Activated CD8-positive, alpha-beta memory T cell treated with anti-CD3 and anti-CD28 coated beads for 24 hours (primary cell): Measurements from ENCODE around the gene METTL8.
"Not testable (repeated sequence)": the region's sequence is repeated elsewhere in the genome, so short reads cannot be mapped to it uniquely, and the experiment has no call there.

ENCODE experiments used
- DNase-seq: peaks from one replicate; pipeline ENCODE4 v3.0.0-alpha.2; 2020

Gene METTL8

DNA sequence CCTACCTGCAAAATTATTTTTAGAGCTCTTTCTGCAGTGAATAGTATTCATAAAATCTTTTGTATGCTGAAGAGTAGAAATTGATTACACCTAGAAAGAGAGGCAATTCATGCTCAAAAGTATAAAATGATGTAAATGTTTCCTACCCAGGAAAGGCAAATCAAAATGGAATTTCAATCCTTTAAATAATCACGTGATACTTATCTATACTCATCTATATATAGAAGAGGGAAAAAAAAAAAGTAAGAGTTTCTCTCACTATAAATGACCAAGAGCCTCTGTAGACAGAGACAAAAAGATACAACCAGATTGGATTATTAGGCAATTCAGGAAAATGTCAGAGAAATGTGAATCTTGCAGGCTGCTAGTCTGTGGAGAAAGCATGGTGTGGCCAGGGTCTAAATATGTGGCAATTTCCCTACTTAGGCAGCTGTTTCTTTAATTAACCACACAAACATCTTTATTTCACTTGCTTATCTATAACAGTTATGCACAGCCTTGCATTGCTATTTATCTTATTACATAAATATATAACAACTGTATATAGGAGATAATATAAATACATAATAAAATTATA lies 39.5 kb downstream of the METTL8 start:
- DNase-seq = no peak

- DNase-seq = no peak
These were observed 40.3 kb downstream of the METTL8 start for GRCh38 chr2:171393487-171393886.

DNA sequence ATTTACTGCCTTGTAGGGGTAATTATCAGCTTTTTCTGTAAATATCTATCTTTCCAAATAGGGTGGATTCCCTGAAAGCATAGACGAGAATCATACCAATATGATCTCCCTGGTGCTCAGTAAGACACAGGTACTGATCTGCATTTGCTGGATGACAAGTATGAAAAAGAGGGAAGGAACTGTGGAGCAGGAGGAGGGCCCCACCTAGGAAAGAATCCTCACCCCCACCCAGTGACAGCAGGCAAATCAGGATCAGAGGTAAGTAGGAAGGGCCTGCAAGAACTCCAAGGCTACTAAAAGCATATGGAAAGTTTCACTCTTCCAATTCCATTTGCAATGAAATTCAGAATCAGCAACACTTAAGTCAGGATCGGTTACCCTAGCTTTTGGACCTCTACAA lies 42.3 kb downstream of the METTL8 start:
- no peak for DNase-seq

DNA sequence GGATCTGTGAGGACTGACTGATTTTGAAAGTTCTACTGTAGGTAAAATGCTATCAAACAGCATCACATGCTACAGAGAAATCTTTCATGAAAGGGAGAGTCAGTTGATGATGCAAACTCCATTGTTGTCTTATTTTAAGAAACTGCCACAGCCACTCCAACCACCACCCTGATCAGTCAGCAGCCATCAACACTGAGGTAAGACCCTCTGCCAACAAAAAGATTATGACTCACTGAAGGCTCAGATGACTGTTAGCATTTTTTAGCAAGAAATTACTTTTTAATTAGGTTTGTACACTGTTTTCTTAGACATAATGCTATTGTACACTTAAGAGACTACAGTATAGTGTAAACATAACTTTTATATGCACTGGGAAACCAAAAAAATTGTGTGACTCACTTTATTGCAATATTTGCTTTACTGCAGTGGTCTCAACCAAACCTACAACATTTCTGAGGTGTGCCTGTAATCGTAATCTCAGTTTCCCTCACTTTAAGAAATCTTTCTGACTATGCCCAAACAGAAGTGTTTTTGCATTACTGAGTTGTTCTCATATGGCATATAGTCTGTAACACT lies 42.8 kb downstream of the METTL8 start:
- DNase-seq = no peak

GRCh38 chr2:171389780-171390179 lies 44.0 kb downstream of the METTL8 start:
- DNase-seq = no peak

DNA sequence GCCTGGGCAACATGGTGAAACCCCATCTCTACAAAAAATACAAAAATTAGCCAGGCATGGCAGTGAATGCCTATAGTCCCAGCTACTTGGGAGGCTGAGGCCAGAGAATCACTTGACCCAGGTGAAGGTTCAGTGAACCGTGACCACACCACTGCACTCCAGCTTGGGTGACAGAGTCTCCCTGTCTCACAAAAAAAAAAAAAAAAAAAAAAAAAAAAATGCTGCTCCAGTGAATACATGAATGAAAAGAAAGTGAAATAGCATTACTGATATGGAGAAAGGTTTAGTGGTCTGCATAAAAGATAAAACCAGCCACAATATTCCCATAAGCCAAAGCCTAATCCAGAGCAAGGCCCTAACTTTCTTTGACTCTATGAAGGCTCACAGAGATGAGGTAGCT lies 44.5 kb downstream of the METTL8 start:
- no peak for DNase-seq

DNA sequence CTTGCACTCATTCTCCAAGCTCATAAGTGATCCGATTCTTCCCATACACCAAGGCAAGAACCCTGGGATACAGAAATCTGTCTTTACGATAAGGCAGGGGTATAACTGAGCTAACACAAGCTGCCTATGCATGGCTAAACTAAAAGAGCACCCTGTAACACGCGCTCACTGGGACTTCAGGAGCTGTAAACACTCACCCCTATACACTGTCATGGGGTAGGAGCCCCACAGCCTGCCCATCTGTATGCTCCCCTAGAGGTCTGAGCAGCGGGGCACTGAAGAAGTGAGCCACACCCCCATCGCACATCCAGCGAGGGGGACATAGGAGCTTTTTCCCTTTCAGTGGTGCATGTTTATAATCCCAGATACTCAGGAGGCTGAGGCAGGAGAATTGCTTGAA lies 46.7 kb downstream of the METTL8 start:
- no peak for DNase-seq

DNA sequence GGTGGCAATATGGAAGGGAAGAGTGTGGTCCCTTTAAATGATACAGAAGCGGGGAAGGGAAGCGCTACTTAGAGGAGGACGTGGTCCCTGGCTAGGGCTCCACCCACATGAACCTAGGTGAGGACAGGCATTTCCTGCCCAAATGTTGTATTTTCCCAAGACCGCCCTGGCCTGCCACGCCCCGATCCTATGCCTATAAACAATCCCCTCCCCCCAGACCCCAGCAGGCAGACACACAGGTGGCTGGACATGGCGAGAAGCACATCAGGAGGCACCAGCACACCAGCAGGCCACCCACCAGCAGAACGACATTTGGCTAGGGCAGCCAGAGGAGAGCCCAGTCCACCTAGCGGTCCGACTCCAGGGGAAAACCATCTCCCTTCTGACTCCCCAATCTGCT lies 47.2 kb downstream of the METTL8 start:
- no peak for DNase-seq

DNA sequence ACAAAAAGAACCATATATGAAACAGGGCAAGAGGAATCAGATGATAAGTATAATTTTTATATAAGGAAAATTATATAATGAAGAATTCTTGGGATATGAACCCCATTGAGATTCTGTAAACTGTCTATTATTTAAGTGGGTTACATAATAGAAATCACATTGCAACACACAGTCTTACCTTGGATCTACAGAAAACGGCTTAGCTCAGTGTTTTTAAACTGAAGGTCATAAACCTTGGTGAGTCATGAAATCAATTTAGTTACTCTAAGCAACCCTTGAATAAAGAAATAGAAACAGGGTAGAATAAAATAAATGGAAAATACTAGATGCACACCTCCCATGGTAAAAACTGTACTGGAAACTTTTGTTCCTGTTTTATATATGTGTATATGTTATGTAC lies 50.7 kb downstream of the METTL8 start:
- DNase-seq = no peak

DNA sequence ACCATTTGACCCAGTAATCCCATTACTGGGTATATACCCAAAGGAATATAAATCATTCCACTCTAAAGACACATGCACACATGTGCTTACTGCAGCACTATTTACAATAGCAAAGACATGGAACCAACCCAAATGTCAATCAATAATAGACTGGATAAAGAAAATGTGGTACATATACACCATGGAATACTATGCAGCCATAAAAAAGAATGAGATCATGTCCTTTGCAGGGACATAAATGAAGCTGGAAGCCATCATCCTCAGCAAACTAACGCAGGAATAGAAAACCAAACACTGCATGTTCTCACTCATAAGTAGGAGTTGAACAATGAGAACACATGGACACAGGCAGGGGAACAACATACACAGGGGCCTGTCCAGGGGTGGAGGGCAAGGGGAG lies 51.6 kb downstream of the METTL8 start:
- not testable (repeated sequence) for DNase-seq

GRCh38 chr2:171377852-171378251 lies 55.9 kb downstream of the METTL8 start:
- not testable (repeated sequence) for DNase-seq

GRCh38 chr2:171367692-171368091 lies 66.1 kb downstream of the METTL8 start:
- no peak for DNase-seq

DNA sequence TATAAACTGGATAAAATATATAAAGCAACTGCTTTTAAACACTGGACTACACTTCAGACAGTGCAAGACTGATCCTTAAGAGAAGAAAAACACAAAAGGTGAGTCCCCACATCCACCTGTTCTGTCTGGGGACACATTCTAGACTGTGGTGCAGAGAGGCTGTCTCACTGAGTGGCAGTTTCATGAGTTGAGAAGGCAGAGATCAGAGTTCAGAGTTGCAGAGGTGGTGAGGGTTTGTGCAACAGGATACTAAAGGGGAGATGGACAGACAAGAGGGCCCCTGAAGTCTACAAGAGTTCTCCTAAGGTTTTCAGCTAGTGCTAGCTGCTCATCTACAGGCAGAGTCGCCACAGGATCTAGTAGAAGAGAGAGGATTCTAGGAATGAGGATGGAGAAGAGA lies 68.0 kb downstream of the METTL8 start:
- DNase-seq = no peak

- DNase-seq = no peak
These were observed 68.6 kb downstream of the METTL8 start for GRCh38 chr2:171365232-171365631.

GRCh38 chr2:171362396-171362795 lies 71.4 kb downstream of the METTL8 start:
- no peak for DNase-seq

GRCh38 chr2:171360905-171361304 lies 72.9 kb downstream of the METTL8 start:
- DNase-seq = no peak

DNA sequence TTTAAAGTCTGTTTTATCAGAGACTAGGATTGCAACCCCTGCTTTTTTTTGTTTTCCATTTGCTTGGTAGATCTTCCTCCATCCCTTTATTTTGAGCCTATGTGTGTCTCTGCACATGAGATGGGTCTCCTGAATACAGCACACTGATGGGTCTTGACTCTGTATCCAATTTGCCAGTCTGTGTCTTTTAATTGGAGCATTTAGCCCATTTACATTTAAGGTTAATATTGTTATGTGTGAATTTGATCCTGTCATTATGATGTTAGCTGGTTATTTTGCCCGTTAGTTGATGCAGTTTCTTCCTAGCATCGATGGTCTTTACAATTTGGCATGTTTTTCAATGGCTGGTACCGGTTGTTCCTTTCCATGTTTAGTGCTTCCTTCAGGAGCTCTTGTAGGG lies 80.0 kb downstream of the METTL8 start:
- not testable (repeated sequence) for DNase-seq

- DNase-seq = no peak
These were observed 85.7 kb downstream of the METTL8 start for GRCh38 chr2:171348056-171348455.

DNA sequence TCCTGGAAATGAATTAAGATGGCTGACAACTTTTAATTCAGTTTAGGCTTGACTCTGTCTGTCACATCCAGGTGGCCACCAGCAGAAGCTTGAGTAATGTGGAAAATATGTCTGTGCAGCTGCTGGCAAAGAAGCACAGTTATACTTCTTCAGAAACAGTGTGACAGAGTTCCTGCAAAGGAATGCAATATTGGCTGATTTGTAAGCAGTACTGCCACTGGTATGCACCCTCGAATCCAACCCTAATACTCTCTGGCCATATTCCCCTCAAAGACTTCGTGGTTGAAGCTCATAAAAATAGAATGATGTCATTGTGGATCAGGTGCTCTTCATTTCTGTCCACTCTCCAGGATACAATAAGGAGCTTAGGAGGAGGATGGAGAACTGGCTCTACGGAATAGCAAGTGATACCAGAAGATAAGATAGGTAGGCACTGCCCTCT lies 86.2 kb downstream of the METTL8 start:
- DNase-seq = no peak

DNA sequence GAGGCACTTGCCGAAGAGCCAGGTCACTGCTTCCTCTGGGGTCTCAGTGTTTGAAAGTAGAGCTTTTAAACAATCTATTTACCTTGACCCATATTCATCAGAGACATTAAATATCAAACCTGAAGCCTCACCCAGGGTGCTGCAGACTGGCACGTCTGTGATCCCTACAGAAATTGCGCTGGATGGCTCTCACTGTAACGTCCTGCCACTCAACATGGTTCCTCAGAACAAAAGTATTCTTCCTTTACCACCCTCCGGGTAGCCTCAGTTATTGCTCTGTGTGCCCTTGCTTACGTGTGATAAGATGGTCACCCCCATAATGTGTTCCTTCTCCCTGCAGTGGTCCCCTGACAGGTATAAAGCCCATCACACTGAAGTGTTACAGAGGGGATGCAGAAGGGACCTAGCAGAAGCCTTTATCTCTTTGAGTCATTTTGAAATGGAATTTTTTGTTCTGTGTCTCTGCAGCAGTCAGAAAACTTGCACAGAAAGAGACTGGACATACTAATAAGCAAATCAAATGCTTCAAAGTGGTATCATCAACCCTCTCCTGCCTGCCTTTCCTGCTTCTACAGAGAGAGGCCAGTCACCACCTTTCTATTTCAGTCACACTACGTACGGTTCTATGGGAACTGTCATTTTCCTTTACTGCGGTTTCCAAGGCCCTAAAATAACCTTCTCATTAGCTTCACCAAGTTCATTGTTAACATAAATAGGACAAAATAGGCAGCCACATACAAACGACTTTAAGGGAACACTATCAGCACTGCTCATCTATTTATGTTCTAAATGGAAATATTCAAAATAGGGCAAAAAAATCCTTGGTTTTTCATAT lies 86.8 kb downstream of the METTL8 start:
- DNase-seq = no peak

DNA sequence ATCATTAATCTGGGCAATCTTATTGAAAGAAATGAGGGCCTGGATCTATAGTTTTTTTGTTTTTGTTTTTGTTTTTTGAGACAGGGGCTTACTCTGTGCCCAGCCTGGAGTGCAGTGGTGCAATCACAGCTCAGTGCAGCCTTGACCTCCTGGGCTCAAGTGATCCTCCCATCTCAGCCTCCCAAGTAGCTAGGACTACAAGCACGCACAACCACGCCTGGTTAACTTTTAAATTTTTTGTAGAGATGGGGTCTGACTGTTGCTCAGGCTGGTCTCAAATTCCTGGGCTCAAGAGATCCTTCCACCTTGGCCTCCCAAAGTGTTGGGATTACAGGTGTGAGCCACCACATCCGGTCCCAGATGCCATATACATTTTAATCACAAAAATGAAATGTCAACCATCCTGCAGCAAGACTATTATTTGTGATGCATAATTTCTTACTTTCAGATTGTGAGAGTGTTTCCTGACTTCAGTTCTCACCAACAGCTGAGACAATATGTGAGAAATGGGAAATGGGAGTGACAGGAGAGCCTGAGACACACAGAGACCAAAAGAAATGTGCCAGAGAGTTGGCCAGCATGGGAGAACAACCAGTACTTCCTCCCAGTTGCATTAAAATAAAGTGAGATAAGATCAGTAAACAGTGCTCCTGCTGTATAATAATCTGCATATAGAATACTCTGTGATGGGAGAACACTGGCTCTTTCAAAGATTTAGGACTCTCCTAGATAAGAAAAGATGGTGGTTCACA lies 87.6 kb downstream of the METTL8 start:
- no peak for DNase-seq

GRCh38 chr2:171344182-171344581 lies 89.6 kb downstream of the METTL8 start:
- no peak for DNase-seq

- no peak for DNase-seq
These were observed 91.8 kb downstream of the METTL8 start for GRCh38 chr2:171342067-171342413.
